Caco-2 (cell line): ENCODE measurements around the gene ADAMTS1. TPM values are rescaled to one million over a fixed set of nuclear protein-coding genes. Genes with fewer than 3 reads are reported as not detected.

ENCODE experiments used
- BruUV-seq: library from RNA; stranded (reverse); fragments of 400-500 nt; replicated peaks from 2 replicates; lab custom pipeline; 2021; lab: Mats Ljungman, UMichigan
- CTCF ChIA-PET: fragments of 300-600 bp; sonication (Branson Sonifier 250); formaldehyde crosslinking; loops from one replicate; lab custom pipeline; 2022; ENCODE audit warnings: antibody characterized with exemption; lab: Charles Lee
- POLR2A ChIA-PET: fragments of 300-600 bp; sonication (Branson Sonifier 250); formaldehyde crosslinking; loops from one replicate; lab custom pipeline; 2022; ENCODE audit warnings: antibody characterized with exemption; lab: Charles Lee
- DNase-seq, 2 experiments: peaks; one replicate each; pipeline versions ENCODE4 v3.0.0 to v3.0.0-alpha.2; 2020 to 2022
- H3K27me3 ChIP-seq: replicated peaks from 2 replicates; pipeline ENCODE4 v1.6.0; 2011; ENCODE audit warnings: low read length; ENCODE audit not compliant: control insufficient read depth, insufficient read depth
- H3K36me3 ChIP-seq: 2 replicates; pipeline ENCODE4 v1.5.1; 2011; ENCODE audit warnings: low read length; ENCODE audit not compliant: control insufficient read depth, insufficient read depth
- H3K4me1 ChIP-seq: fragments of 250-450 bp; sonication (Bioruptor Pico); 2 replicates; pipeline ENCODE4 v1.5.1; 2020; ENCODE audit warnings: mild to moderate bottlenecking
- H3K4me3 ChIP-seq: 2 replicates; pipeline ENCODE4 v1.5.1; 2011; ENCODE audit warnings: low read depth, mild to moderate bottlenecking, control low read depth, low read length
- H3K9me3 ChIP-seq: fragments of 250-450 bp; sonication (Bioruptor Pico); 2 replicates; pipeline ENCODE4 v1.5.1; 2020; ENCODE audit warnings: mild to moderate bottlenecking, moderate library complexity
- H3K27ac Mint-ChIP-seq: one replicate; pipeline ENCODE4 v1.8.0; 2022; ENCODE audit warnings: mixed read lengths; ENCODE audit not compliant: unreplicated experiment
- H3K27me3 Mint-ChIP-seq: one replicate; pipeline ENCODE4 v1.8.0; 2022; ENCODE audit warnings: mixed read lengths; ENCODE audit not compliant: insufficient read depth, unreplicated experiment
- H3K36me3 Mint-ChIP-seq: one replicate; pipeline ENCODE4 v1.8.0; 2022; ENCODE audit warnings: mild to moderate bottlenecking, mixed read lengths; ENCODE audit not compliant: insufficient read depth, unreplicated experiment
- H3K4me1 Mint-ChIP-seq: one replicate; pipeline ENCODE4 v1.8.0; 2022; ENCODE audit warnings: low read depth, mixed read lengths; ENCODE audit not compliant: unreplicated experiment
- H3K4me3 Mint-ChIP-seq: one replicate; pipeline ENCODE4 v1.8.0; 2022; ENCODE audit warnings: mild to moderate bottlenecking, moderate library complexity, mixed read lengths; ENCODE audit not compliant: unreplicated experiment
- H3K9me3 Mint-ChIP-seq: one replicate; pipeline ENCODE4 v1.8.0; 2022; ENCODE audit warnings: mixed read lengths; ENCODE audit not compliant: unreplicated experiment
- intact Hi-C: fragments of 100-400 bp; cut with micrococcal nuclease; formaldehyde crosslinking; loops from one replicate; pipeline ENCODE4 v1.10.0; 2022; ENCODE audit not compliant: unreplicated experiment
- total RNA-seq: library from RNA; stranded (reverse); gene quantifications from 2 replicates; pipeline ENCODE4 v1.2.3, GENCODE V29; 2022
- TF ChIP-seq, protein P1 (sequence below), 2 experiments: fragments of 200-600 bp in 1 of 2; IDR thresholded peaks; 1 replicate in 1 of 2; 2 replicates in 1 of 2; pipeline versions ENCODE4 v1.5.1 to v1.8.0; 2011 to 2022; ENCODE audit warnings: antibody characterized with exemption in 1 of 2, control low read depth in 1 of 2, inconsistent platforms in 1 of 2, low read depth in 1 of 2, low read length in 1 of 2, mild to moderate bottlenecking in 1 of 2, moderate library complexity in 1 of 2; ENCODE audit not compliant: insufficient read depth in 1 of 2, severe bottlenecking in 1 of 2, unreplicated experiment in 1 of 2

Gene ADAMTS1
- total RNA-seq, 1 experiment from 2014 or later: not detected

DNA sequence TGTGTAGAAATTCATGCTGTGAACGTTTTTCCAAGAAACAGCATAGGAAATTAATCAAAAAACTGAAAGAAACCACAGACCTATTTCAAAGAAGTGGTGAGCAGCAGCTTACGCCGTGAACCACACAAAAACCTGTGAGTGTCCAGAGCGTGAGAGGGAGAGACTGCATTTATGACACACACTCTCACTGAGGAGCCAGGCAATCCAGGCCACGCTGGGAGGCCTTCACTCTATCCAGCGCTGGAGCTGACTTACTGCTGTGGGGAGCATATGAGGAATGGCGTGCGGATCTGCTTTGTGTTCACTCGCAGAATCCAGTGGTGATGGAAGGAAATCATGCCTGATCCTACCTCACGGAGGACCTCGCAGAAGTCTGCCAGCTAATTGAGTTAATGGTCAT, 12.7 kb downstream of the ADAMTS1 start:
- Histone ChIP-seq H3K9me3 (no peaks in the 10 kb centered on the region), H3K27me3 (no peaks in the 10 kb centered on the region), H3K36me3 (no peaks in the 10 kb centered on the region), H3K4me1 (no peaks in the 10 kb centered on the region), H3K4me3 (no peak overlapping the region)
- no TSS peak for BruUV-seq
- H3K27ac Mint-ChIP-seq: no peak overlapping the region
- intact Hi-C loops: no loop called here
- no peaks in the 10 kb centered on the region for H3K36me3 Mint-ChIP-seq
- H3K9me3 Mint-ChIP-seq: peaks cover 6% of the 10 kb centered on the region
- no peak overlapping the region for H3K4me3 Mint-ChIP-seq
- no peaks in the 10 kb centered on the region for H3K4me1 Mint-ChIP-seq
- no peak for DNase-seq
- no peaks in the 10 kb centered on the region for H3K27me3 Mint-ChIP-seq
- TF ChIP-seq, protein P1, sequence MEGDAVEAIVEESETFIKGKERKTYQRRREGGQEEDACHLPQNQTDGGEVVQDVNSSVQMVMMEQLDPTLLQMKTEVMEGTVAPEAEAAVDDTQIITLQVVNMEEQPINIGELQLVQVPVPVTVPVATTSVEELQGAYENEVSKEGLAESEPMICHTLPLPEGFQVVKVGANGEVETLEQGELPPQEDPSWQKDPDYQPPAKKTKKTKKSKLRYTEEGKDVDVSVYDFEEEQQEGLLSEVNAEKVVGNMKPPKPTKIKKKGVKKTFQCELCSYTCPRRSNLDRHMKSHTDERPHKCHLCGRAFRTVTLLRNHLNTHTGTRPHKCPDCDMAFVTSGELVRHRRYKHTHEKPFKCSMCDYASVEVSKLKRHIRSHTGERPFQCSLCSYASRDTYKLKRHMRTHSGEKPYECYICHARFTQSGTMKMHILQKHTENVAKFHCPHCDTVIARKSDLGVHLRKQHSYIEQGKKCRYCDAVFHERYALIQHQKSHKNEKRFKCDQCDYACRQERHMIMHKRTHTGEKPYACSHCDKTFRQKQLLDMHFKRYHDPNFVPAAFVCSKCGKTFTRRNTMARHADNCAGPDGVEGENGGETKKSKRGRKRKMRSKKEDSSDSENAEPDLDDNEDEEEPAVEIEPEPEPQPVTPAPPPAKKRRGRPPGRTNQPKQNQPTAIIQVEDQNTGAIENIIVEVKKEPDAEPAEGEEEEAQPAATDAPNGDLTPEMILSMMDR (IDR thresholded peaks at IDR 0.05; ENCODE audit: insufficient read depth in 1 of 2, low read depth in 1 of 2, low read length in 1 of 2, severe bottlenecking in 1 of 2, unreplicated experiment in 1 of 2): no peak
- CTCF ChIA-PET: no interaction called here
- POLR2A ChIA-PET: no interaction called here

DNA sequence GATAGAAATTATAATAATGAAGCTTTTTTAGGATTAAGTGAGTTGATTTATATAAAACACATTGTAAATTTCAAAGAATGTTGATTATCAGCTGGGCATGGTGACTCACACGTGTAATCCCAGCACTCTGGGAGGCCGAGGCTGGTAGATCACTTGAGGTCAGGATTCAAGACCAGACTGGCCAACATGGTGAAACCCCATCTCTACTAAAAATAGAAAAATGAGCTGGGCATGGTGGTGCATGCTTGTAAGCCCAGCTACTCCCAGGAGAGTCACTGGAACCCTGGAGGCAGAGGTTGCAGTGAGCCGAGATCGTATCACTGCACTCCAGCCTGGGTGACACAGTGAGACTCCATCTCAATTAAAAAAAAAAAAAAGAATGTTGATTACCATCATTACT, 18.4 kb downstream of the ADAMTS1 start:
- intact Hi-C loops: no loop called here
- Histone ChIP-seq H3K36me3 (no peaks in the 10 kb centered on the region), H3K27me3 (no peaks in the 10 kb centered on the region), H3K4me3 (no peak overlapping the region), H3K4me1 (no peaks in the 10 kb centered on the region), H3K9me3 (no peaks in the 10 kb centered on the region)
- TF ChIP-seq, protein P1 (IDR thresholded peaks at IDR 0.05; ENCODE audit: insufficient read depth in 1 of 2, low read depth in 1 of 2, low read length in 1 of 2, severe bottlenecking in 1 of 2, unreplicated experiment in 1 of 2): no peak
- H3K4me3 Mint-ChIP-seq: no peak overlapping the region
- POLR2A ChIA-PET: no interaction called here
- H3K27ac Mint-ChIP-seq: no peak overlapping the region
- CTCF ChIA-PET: no interaction called here
- H3K9me3 Mint-ChIP-seq: peaks cover 13% of the 10 kb centered on the region
- no peak for DNase-seq
- BruUV-seq: no TSS peak
- no peaks in the 10 kb centered on the region for H3K27me3 Mint-ChIP-seq
- no peaks in the 10 kb centered on the region for H3K36me3 Mint-ChIP-seq
- H3K4me1 Mint-ChIP-seq: no peaks in the 10 kb centered on the region

DNA sequence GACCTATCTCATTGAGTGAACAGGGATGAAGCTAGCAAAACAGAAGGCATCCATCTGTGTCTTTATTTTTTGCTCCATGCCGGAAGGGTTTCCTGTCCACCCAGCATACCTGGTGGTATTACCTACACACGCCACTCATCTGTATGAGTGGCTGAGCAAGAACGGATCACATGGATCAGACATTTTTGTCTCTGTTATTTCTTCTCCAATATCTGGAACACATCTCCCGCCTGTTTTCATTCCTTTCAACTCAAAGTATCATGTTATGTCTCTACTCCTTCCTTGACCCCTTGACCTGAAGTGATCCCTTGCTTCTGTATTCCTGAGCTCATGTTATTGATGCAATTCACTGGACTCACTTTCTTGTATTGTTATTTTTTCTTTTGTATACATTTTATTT, 24.7 kb downstream of the ADAMTS1 start:
- no TSS peak for BruUV-seq
- H3K9me3 ChIP-seq: no peaks in the 10 kb centered on the region
- H3K4me1 ChIP-seq: no peaks in the 10 kb centered on the region
- no peak overlapping the region for H3K27ac Mint-ChIP-seq
- no peak overlapping the region for H3K4me3 Mint-ChIP-seq
- intact Hi-C loops: no loop called here
- TF ChIP-seq, protein P1 (IDR thresholded peaks at IDR 0.05; ENCODE audit: insufficient read depth in 1 of 2, low read depth in 1 of 2, low read length in 1 of 2, severe bottlenecking in 1 of 2, unreplicated experiment in 1 of 2): no peak
- no peak overlapping the region for H3K4me3 ChIP-seq
- H3K27me3 Mint-ChIP-seq: no peaks in the 10 kb centered on the region
- H3K36me3 ChIP-seq: no peaks in the 10 kb centered on the region
- peaks cover 22% of the 10 kb centered on the region for H3K9me3 Mint-ChIP-seq
- POLR2A ChIA-PET: no interaction called here
- H3K27me3 ChIP-seq: no peaks in the 10 kb centered on the region
- CTCF ChIA-PET: no interaction called here
- H3K4me1 Mint-ChIP-seq: peaks cover 12% of the 10 kb centered on the region
- H3K36me3 Mint-ChIP-seq: no peaks in the 10 kb centered on the region
- no peak for DNase-seq
